HepG2 (cell line): Measurements from ENCODE around the gene VCAN. TPM values are rescaled to one million over a fixed set of nuclear protein-coding genes. Genes with fewer than 3 reads are reported as not detected.

Experiments
- ATAC-seq: fragments of 200-7000 bp; cut with Tn5 transposase; 3 replicates; pipeline ENCODE4 v1.9.1; 2020; ENCODE audit warnings: mild to moderate bottlenecking, moderate library complexity
- BruUV-seq: library from RNA; stranded (reverse); fragments of 400-500 nt; replicated peaks from 2 replicates; lab custom pipeline; 2021; lab: Mats Ljungman, UMichigan
- CTCF ChIA-PET: fragments of 300-600 bp; formaldehyde crosslinking; extraction: SDS; loops from one replicate; lab custom pipeline; 2021; ENCODE audit warnings: low total read pairs, inconsistent platforms, low intra/inter-chr PET ratio; lab: Yijun Ruan, JAX
- POLR2A ChIA-PET: fragments of 350-600 bp; sonication (Branson Sonifier 250); formaldehyde crosslinking; loops from one replicate; lab custom pipeline; 2020; ENCODE audit warnings: antibody characterized with exemption, inconsistent platforms; lab: Yijun Ruan, JAX
- DNase-seq: peaks from one replicate; pipeline ENCODE4 v3.0.0-alpha.2; 2015; ENCODE audit warnings: low spot score
- FAIRE-seq: peaks from 3 replicates; lab custom pipeline; 2011; peaks lifted over from hg19 to GRCh38; lab: Jason Lieb, UNC
- H2AFZ ChIP-seq: one replicate; pipeline ENCODE4 v1.6.1; 2011; ENCODE audit warnings: low read length, inconsistent platforms
- H3K27ac ChIP-seq: fragments of 300-600 bp; 3 replicates; pipeline ENCODE4 v1.8.0; 2011; ENCODE audit warnings: mixed run types, mild to moderate bottlenecking, mixed read lengths, low read length, inconsistent platforms; ENCODE audit not compliant: insufficient read depth; ENCODE audit errors: extremely low read length
- H3K27me3 ChIP-seq, 2 experiments: fragments of 200-600 bp in 1 of 2; 2 replicates in 1 of 2; 3 replicates in 1 of 2; pipeline versions ENCODE4 v1.6.0 to v1.8.0; 2011; ENCODE audit warnings: low read length in 2 of 2, mild to moderate bottlenecking in 2 of 2, moderate library complexity in 2 of 2, inconsistent platforms in 1 of 2; ENCODE audit not compliant: insufficient read depth in 2 of 2, control insufficient read depth in 1 of 2
- H3K36me3 ChIP-seq, 2 experiments: fragments of 200-600 bp in 1 of 2; replicated peaks in 1 of 2; 2 replicates in 1 of 2; 3 replicates in 1 of 2; pipeline versions ENCODE4 v1.5.1 to v1.8.0; 2011; ENCODE audit warnings: low read length in 2 of 2, inconsistent platforms in 1 of 2; ENCODE audit not compliant: insufficient read depth in 2 of 2, control insufficient read depth in 1 of 2
- H3K4me1 ChIP-seq: 2 replicates; pipeline ENCODE4 v1.5.1; 2012; ENCODE audit warnings: low read length, inconsistent platforms; ENCODE audit not compliant: insufficient read depth
- H3K4me2 ChIP-seq: 2 replicates; pipeline ENCODE4 v1.6.0; 2011; ENCODE audit warnings: low read depth, low read length, inconsistent platforms
- H3K4me3 ChIP-seq, 3 experiments: fragments of 200-600 bp in 1 of 3; sonication (generic), shearing (Covaris generic) in 1 of 3; replicated peaks in 1 of 3; 2 replicates each; pipeline ENCODE4 v1.5.1; 2011 to 2016; ENCODE audit warnings: low read length in 3 of 3, inconsistent platforms in 2 of 3, low read depth in 2 of 3, mild to moderate bottlenecking in 2 of 3, control low read depth in 1 of 3, mixed read lengths in 1 of 3; ENCODE audit not compliant: insufficient read depth in 1 of 3
- H3K79me2 ChIP-seq: one replicate; pipeline ENCODE4 v1.6.1; 2011; ENCODE audit warnings: low read length, inconsistent platforms; ENCODE audit not compliant: insufficient read depth
- H3K9ac ChIP-seq: 2 replicates; pipeline ENCODE4 v1.6.0; 2011; ENCODE audit warnings: mild to moderate bottlenecking, low read depth, low read length, inconsistent platforms; ENCODE audit not compliant: insufficient read depth
- H3K9me3 ChIP-seq: 2 replicates; pipeline ENCODE4 v1.5.1; 2012; ENCODE audit warnings: mild to moderate bottlenecking, low read length
- H4K20me1 ChIP-seq: 2 replicates; pipeline ENCODE4 v1.6.0; 2011; ENCODE audit warnings: inconsistent platforms, mild to moderate bottlenecking, low read length, moderate library complexity; ENCODE audit not compliant: insufficient read depth
- AFF4 ChIP-seq: sonication (generic); formaldehyde crosslinking; IDR thresholded peaks from 2 replicates; pipeline ENCODE4 v1.4.0; 2020; ENCODE audit warnings: missing genetic modification reagents
- ATF4 ChIP-seq, 2 experiments: fragments of 450-650 bp in 1 of 2; sonication (generic) in 1 of 2; formaldehyde crosslinking; IDR thresholded peaks; 2 replicates each; pipeline versions ENCODE4 v1.5.0 to v1.8.0; 2020 to 2022; ENCODE audit warnings: mild to moderate bottlenecking in 1 of 2, missing genetic modification reagents in 1 of 2
- ATF7 ChIP-seq, 2 experiments: fragments of 450-650 bp in 1 of 2; sonication (generic) in 1 of 2; formaldehyde crosslinking in 1 of 2; IDR thresholded peaks; 2 replicates each; pipeline versions ENCODE4 v1.4.0 to v1.6.1; 2016 to 2020; ENCODE audit warnings: antibody characterized with exemption in 1 of 2, mild to moderate bottlenecking in 1 of 2, missing genetic modification reagents in 1 of 2
- KMT2B ChIP-seq: IDR thresholded peaks from 2 replicates; pipeline ENCODE4 v1.6.1; 2016; ENCODE audit warnings: missing genetic modification reagents, missing compliant biosample characterization
- NFE2 ChIP-seq: sonication (generic); formaldehyde crosslinking; IDR thresholded peaks from 2 replicates; pipeline ENCODE4 v1.4.0; 2020; ENCODE audit warnings: missing genetic modification reagents
- NFYC ChIP-seq: IDR thresholded peaks from 2 replicates; pipeline ENCODE4 v1.6.1; 2016; ENCODE audit warnings: missing genetic modification reagents, missing compliant biosample characterization
- PAF1 ChIP-seq: IDR thresholded peaks from 2 replicates; pipeline ENCODE4 v1.6.1; 2016; ENCODE audit warnings: missing genetic modification reagents, missing compliant biosample characterization
- ZBTB25 ChIP-seq: IDR thresholded peaks from 2 replicates; pipeline ENCODE4 v1.6.1; 2018; ENCODE audit warnings: missing genetic modification reagents
- ZNF282 ChIP-seq: fragments of 450-650 bp; IDR thresholded peaks from 2 replicates; pipeline ENCODE4 v1.6.1; 2018; ENCODE audit not compliant: partially characterized antibody
- ZNF337 ChIP-seq: sonication (generic); formaldehyde crosslinking; IDR thresholded peaks from 2 replicates; pipeline ENCODE4 v1.5.1; 2020; ENCODE audit warnings: missing genetic modification reagents, low read depth, mild to moderate bottlenecking, borderline replicate concordance
- ZNF484 ChIP-seq: sonication (generic); formaldehyde crosslinking; IDR thresholded peaks from 2 replicates; pipeline ENCODE4 v1.5.1; 2020; ENCODE audit warnings: mild to moderate bottlenecking, low read depth, missing genetic modification reagents, borderline replicate concordance
- ZNF547 ChIP-seq: sonication (generic); formaldehyde crosslinking; IDR thresholded peaks from 2 replicates; pipeline ENCODE4 v1.5.1; 2020; ENCODE audit warnings: mild to moderate bottlenecking, missing genetic modification reagents
- ZNF564 ChIP-seq: sonication (generic); formaldehyde crosslinking; IDR thresholded peaks from 2 replicates; pipeline ENCODE4 v1.8.1; 2023; ENCODE audit warnings: mild to moderate bottlenecking, missing genetic modification reagents
- ZNF879 ChIP-seq: sonication (generic); formaldehyde crosslinking; IDR thresholded peaks from 2 replicates; pipeline ENCODE4 v1.8.1; 2023; ENCODE audit warnings: missing genetic modification reagents
- WGBS: methylation state at CpG from one replicate; pipeline ENCODE4 v1.1.6; 2017; ENCODE audit warnings: low lambda C conversion rate; 5-methylcytosine and 5-hydroxymethylcytosine counted together
- in situ Hi-C: cut with HindIII; loops from 2 replicates; pipeline ENCODE4 v1.10.0; 2017; ENCODE audit warnings: low pct_unique_long_range_greater_than_20kb; ENCODE audit not compliant: extremely low pct_ligation_motif_present
- intact Hi-C: fragments of 100-400 bp; cut with micrococcal nuclease; formaldehyde crosslinking; loops from one replicate; pipeline ENCODE4 v1.10.0; 2022; ENCODE audit not compliant: unreplicated experiment
- polyA plus RNA-seq, 8 experiments: library from polyadenylated mRNA; depleted of rRNA in 3 of 8; stranded (reverse) in 7 of 8; unstranded in 1 of 8; fragments of >200 nt; fragmentation: Illumina TruSeq in 4 of 8; extraction: Trizol in 4 of 8; gene quantifications; 2 replicates each; pipeline versions ENCODE4 v1.2.1 to v1.2.3, GENCODE V29; 2011 to 2016; ENCODE audit warnings: low read depth in 4 of 8, missing spikeins in 1 of 8, mixed read lengths in 1 of 8; ENCODE audit not compliant: insufficient read depth in 1 of 8
- total RNA-seq, 5 experiments: library from RNA; depleted of rRNA; stranded (reverse); fragments of >200 nt; fragmentation: Illumina TruSeq; extraction: Trizol; gene quantifications; 2 replicates each; pipeline ENCODE4 v1.2.3, GENCODE V29; 2016; ENCODE audit warnings: low read depth in 1 of 5

VCAN gene
- total and polyA plus RNA-seq, 2 of the 13 experiments (the other 11 are each of a cell fraction or from before 2014, with no cell fraction given): 1.2 to 3.5 TPM

GRCh38 chr5:83524345-83524744 lies 52.8 kb downstream of the VCAN start (continued):
- no peak for TF ChIP-seq ZNF547 (CRISPR knock-in tag)

GRCh38 chr5:83524991-83525390 lies 53.4 kb downstream of the VCAN start:
- 57% methylated on average over 2 of the region's 2 CpGs for WGBS
- CTCF ChIA-PET: no interaction called here
- intact Hi-C loops: no loop called here

More at GRCh38 chr5:83524991-83525390, 53.4 kb downstream of the VCAN start:
- no TSS peak for BruUV-seq
- FAIRE-seq (no peak), ATAC-seq (no peak), DNase-seq (no peak)
- no peak for TF ChIP-seq AFF4
- no peak for TF ChIP-seq ATF4 (CRISPR knock-in tag; IDR thresholded peaks at IDR 0.05)
- no peak for TF ChIP-seq ZBTB25 (CRISPR knock-in tag)
- no peak for TF ChIP-seq ZNF879 (CRISPR knock-in tag)
- no peak for TF ChIP-seq ATF7 (IDR thresholded peaks at IDR 0.05)
- TF ChIP-seq ATF7 (CRISPR knock-in tag; IDR thresholded peaks at IDR 0.05): no peak
- no peak for TF ChIP-seq ZNF564 (CRISPR knock-in tag)
- TF ChIP-seq ZNF282: no peak
- TF ChIP-seq ZNF484 (CRISPR knock-in tag): no peak
- TF ChIP-seq KMT2B: no peak
- no peak for TF ChIP-seq ZNF337 (CRISPR knock-in tag)
- no peak for TF ChIP-seq PAF1 (CRISPR knock-in tag)
- no peak for TF ChIP-seq NFE2 (CRISPR knock-in tag)
- no peak for TF ChIP-seq NFYC
- no peaks in the 10 kb centered on the region for H3K9me3 ChIP-seq
- no peak overlapping the region for H3K4me2 ChIP-seq
- H2AFZ ChIP-seq: no peak overlapping the region
- H3K27ac ChIP-seq: no peak overlapping the region
- POLR2A ChIA-PET: no interaction called here
- H4K20me1 ChIP-seq: no peaks in the 10 kb centered on the region
- no peaks in the 10 kb centered on the region for H3K36me3 ChIP-seq
- no peaks in the 10 kb centered on the region for H3K79me2 ChIP-seq
- H3K4me1 ChIP-seq: no peaks in the 10 kb centered on the region
- in situ Hi-C loops: no loop called here
- no peak overlapping the region for H3K9ac ChIP-seq
- no peak overlapping the region for H3K4me3 ChIP-seq
- H3K27me3 ChIP-seq: no peaks in the 10 kb centered on the region
